ENCODE results near the gene FAM107B. TPM values are rescaled to one million over a fixed set of nuclear protein-coding genes. Genes with fewer than 3 reads are reported as not detected.

The FAM107B gene
- total and polyA plus RNA-seq, 2 experiments from 2014 or later, result 11.0 to 17.6 TPM

DNA sequence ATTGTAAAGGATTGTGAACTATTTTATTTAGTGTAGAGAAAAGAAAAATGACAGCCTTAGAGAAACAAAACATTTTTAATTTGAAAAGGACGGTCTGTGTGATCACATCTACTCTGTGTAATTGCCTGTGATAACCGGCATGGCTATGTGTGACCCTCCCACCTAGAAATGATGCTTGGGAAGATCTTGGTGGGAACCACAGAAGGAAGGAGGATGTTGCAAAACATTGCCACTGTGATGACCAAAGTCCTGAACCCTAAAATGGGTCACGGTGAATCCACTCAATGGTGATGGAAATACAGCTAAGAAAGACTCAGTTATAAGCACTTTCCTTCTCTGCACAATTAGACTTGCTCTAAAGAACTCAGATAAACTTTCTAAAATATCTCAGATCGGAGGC, 222.7 kb downstream of the FAM107B start:
- Histone ChIP-seq H3K27ac (ENCODE audit: low read depth) (no peak overlapping the region), H3K27me3 (ENCODE audit: insufficient read depth) (no peaks in the 10 kb centered on the region), H3F3A (replicated peaks; ENCODE audit: low read depth) (no peaks in the 10 kb centered on the region), H3K4me2 (no peak overlapping the region), H3K36me3 (ENCODE audit: insufficient read depth) (no peaks in the 10 kb centered on the region), H3K79me2 (replicated peaks; ENCODE audit: insufficient read depth) (peaks cover 19% of the 10 kb centered on the region; the same call in 1 of the 2 replicates), H3K9me2 (ENCODE audit: insufficient read depth) (no peaks in the 10 kb centered on the region), H3K4me1 (ENCODE audit: insufficient read depth) (peaks cover 37% of the 10 kb centered on the region), H4K20me1 (replicated peaks; ENCODE audit: insufficient read depth) (no peaks in the 10 kb centered on the region; the same call in 1 of the 2 replicates), H2AFZ (no peak overlapping the region), H3K4me3 (no peak overlapping the region)
- peaks cover 5% of the 10 kb centered on the region for H3K27me3 Mint-ChIP-seq (ENCODE audit: insufficient read depth, low read depth, poor library complexity)
- H3K4me3 Mint-ChIP-seq, result no peak overlapping the region
- ATAC-seq (no peak), DNase-seq (ENCODE audit: low spot score) (no peak)
- peaks cover 43% of the 10 kb centered on the region for H3K4me1 Mint-ChIP-seq
- no peak overlapping the region for H3K27ac Mint-ChIP-seq
- TF ChIP-seq STAT1 (IDR thresholded peaks at IDR 0.05; ENCODE audit: unreplicated experiment), result no peak
- TF ChIP-seq POLR2AphosphoS5 (IDR thresholded peaks at IDR 0.05; ENCODE audit: low read depth), result no peak
- TF ChIP-seq CREB1 (CRISPR knock-in tag; IDR thresholded peaks at IDR 0.05; ENCODE audit: low read depth), result no peak
- TF ChIP-seq CTCF (conservative IDR thresholded peaks at IDR 0.05; ENCODE audit: low read depth in 2 of 2), result no peak
- TF ChIP-seq, protein P1, sequence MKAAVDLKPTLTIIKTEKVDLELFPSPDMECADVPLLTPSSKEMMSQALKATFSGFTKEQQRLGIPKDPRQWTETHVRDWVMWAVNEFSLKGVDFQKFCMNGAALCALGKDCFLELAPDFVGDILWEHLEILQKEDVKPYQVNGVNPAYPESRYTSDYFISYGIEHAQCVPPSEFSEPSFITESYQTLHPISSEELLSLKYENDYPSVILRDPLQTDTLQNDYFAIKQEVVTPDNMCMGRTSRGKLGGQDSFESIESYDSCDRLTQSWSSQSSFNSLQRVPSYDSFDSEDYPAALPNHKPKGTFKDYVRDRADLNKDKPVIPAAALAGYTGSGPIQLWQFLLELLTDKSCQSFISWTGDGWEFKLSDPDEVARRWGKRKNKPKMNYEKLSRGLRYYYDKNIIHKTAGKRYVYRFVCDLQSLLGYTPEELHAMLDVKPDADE (IDR thresholded peaks at IDR 0.05), result no peak
- TF ChIP-seq EZH2 (IDR thresholded peaks at IDR 0.05; ENCODE audit: low read depth, unreplicated experiment), result no peak
- no peak for TF ChIP-seq ZNF331 (CRISPR knock-in tag; IDR thresholded peaks at IDR 0.05; ENCODE audit: low read depth)
- no peak for TF ChIP-seq JUNB (IDR thresholded peaks at IDR 0.05; ENCODE audit: unreplicated experiment)
- TF ChIP-seq EZH2phosphoT487 (IDR thresholded peaks at IDR 0.05; ENCODE audit: unreplicated experiment), result no peak
- 0 out of 3 replicates have a peak, but pooled peaks cover 2% of the 10 kb centered on the region for H3K36me3 Mint-ChIP-seq (ENCODE audit: low read depth)
- H3K9me3 Mint-ChIP-seq, result no peaks in the 10 kb centered on the region

DNA sequence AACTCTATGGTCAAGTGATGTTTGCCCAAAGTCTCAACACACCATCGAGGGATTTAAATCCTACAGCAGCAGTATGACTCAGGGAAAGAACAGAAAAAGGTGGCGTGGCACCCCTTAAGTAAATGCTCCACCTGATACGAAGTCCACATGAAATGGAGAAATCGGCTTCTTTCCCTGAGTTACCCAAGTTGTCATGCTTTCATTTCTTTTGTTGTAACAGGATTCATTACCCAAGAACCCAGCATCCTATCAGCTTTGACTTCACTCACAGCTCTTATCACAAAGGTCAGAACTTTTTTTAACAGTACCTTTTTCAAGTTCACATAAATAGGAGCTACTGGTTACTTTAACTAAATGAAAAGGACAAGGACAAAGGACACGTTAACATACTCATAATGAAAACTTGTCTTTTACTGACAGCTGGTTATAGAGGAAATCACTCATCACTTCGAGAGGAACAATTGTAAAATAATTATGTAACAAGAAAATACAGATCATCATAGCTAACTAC, 224.2 kb downstream of the FAM107B start:
- ATAC-seq (no peak), DNase-seq (ENCODE audit: low spot score) (no peak)
- Histone ChIP-seq H3K4me3 (no peak overlapping the region), H4K20me1 (replicated peaks; ENCODE audit: insufficient read depth) (no peaks in the 10 kb centered on the region; the same call in none of the 2 replicates), H2AFZ (no peak overlapping the region), H3K4me1 (ENCODE audit: insufficient read depth) (peaks cover 25% of the 10 kb centered on the region), H3F3A (replicated peaks; ENCODE audit: low read depth) (no peaks in the 10 kb centered on the region), H3K27me3 (ENCODE audit: insufficient read depth) (no peaks in the 10 kb centered on the region), H3K79me2 (replicated peaks; ENCODE audit: insufficient read depth) (0 out of 2 replicates have a peak, but pooled peaks cover 17% of the 10 kb centered on the region), H3K9me2 (ENCODE audit: insufficient read depth) (no peaks in the 10 kb centered on the region), H3K36me3 (ENCODE audit: insufficient read depth) (no peaks in the 10 kb centered on the region), H3K4me2 (no peak overlapping the region), H3K27ac (ENCODE audit: low read depth) (no peak overlapping the region)
- Mint-ChIP-seq H3K27ac (no peak overlapping the region; the same call in 1 of the 2 replicates), H3K9me3 (no peaks in the 10 kb centered on the region), H3K4me3 (no peak overlapping the region), H3K27me3 (ENCODE audit: insufficient read depth, low read depth, poor library complexity) (peaks cover 2% of the 10 kb centered on the region), H3K4me1 (peaks cover 28% of the 10 kb centered on the region), H3K36me3 (ENCODE audit: low read depth) (0 out of 3 replicates have a peak, but pooled peaks cover 2% of the 10 kb centered on the region)
- TF ChIP-seq ZNF114 (CRISPR knock-in tag; IDR thresholded peaks at IDR 0.05) (no peak), CREB1 (CRISPR knock-in tag; IDR thresholded peaks at IDR 0.05; ENCODE audit: low read depth) (no peak), CTCF (conservative IDR thresholded peaks at IDR 0.05; ENCODE audit: low read depth in 2 of 2) (no peak), STAT1 (IDR thresholded peaks at IDR 0.05; ENCODE audit: unreplicated experiment) (no peak), NANOG (IDR thresholded peaks at IDR 0.05; ENCODE audit: borderline replicate concordance) (no peak), EZH2phosphoT487 (IDR thresholded peaks at IDR 0.05; ENCODE audit: unreplicated experiment) (no peak), JUNB (IDR thresholded peaks at IDR 0.05; ENCODE audit: unreplicated experiment) (no peak), ZNF331 (CRISPR knock-in tag; IDR thresholded peaks at IDR 0.05; ENCODE audit: low read depth) (no peak), POLR2AphosphoS5 (IDR thresholded peaks at IDR 0.05; ENCODE audit: low read depth) (no peak), EZH2 (IDR thresholded peaks at IDR 0.05; ENCODE audit: low read depth, unreplicated experiment) (no peak)
- TF ChIP-seq, protein P2, sequence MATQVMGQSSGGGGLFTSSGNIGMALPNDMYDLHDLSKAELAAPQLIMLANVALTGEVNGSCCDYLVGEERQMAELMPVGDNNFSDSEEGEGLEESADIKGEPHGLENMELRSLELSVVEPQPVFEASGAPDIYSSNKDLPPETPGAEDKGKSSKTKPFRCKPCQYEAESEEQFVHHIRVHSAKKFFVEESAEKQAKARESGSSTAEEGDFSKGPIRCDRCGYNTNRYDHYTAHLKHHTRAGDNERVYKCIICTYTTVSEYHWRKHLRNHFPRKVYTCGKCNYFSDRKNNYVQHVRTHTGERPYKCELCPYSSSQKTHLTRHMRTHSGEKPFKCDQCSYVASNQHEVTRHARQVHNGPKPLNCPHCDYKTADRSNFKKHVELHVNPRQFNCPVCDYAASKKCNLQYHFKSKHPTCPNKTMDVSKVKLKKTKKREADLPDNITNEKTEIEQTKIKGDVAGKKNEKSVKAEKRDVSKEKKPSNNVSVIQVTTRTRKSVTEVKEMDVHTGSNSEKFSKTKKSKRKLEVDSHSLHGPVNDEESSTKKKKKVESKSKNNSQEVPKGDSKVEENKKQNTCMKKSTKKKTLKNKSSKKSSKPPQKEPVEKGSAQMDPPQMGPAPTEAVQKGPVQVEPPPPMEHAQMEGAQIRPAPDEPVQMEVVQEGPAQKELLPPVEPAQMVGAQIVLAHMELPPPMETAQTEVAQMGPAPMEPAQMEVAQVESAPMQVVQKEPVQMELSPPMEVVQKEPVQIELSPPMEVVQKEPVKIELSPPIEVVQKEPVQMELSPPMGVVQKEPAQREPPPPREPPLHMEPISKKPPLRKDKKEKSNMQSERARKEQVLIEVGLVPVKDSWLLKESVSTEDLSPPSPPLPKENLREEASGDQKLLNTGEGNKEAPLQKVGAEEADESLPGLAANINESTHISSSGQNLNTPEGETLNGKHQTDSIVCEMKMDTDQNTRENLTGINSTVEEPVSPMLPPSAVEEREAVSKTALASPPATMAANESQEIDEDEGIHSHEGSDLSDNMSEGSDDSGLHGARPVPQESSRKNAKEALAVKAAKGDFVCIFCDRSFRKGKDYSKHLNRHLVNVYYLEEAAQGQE (IDR thresholded peaks at IDR 0.05; ENCODE audit: unreplicated experiment), result no peak
- TF ChIP-seq, protein P1 (IDR thresholded peaks at IDR 0.05), result no peak

All from GM23338 (cell line).